Measurements from ENCODE around the gene THSD4. TPM values are rescaled to one million over a fixed set of nuclear protein-coding genes. Genes with fewer than 3 reads are reported as not detected.

The THSD4 gene
- total RNA-seq, 1 experiment from 2014 or later, result 36.3 TPM

DNA sequence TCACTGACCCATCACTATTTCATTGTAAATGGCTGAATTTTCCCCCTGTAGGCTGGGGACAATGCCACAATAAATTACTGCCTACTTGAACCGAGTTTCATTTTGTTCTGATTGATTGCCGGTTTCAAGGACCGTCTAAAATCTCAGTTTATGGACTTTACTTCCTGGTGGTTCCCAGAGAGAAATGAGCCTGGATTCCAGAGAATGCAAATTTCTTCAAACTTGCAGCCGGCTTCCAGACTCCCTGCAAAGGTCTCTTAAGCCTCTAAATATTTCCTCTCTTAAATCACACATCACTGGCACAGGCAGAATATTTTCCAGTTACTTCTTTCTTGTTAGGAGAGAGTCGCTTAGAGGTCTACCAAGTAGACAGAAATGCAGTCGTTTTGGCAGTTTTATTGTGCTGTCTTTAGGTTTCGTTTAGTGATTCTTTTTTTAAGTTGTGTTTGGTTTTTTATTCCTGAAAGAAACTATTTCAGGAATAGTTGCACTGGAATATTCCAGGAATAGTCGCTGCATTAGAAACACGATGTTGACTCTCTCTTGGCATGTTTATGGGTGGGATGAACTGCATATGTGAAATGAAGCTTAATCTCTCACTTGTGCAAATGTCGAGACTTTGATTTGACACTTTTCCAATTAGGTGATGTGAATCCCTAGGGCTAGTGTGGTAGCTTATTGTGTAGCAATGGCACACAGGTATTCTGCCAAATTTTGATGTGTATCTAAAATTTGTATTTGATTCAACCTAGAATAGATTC, 411.0 kb downstream of the THSD4 start:
- no TSS peak for BruUV-seq (replicated peaks)
- TF ChIP-seq, protein P1, sequence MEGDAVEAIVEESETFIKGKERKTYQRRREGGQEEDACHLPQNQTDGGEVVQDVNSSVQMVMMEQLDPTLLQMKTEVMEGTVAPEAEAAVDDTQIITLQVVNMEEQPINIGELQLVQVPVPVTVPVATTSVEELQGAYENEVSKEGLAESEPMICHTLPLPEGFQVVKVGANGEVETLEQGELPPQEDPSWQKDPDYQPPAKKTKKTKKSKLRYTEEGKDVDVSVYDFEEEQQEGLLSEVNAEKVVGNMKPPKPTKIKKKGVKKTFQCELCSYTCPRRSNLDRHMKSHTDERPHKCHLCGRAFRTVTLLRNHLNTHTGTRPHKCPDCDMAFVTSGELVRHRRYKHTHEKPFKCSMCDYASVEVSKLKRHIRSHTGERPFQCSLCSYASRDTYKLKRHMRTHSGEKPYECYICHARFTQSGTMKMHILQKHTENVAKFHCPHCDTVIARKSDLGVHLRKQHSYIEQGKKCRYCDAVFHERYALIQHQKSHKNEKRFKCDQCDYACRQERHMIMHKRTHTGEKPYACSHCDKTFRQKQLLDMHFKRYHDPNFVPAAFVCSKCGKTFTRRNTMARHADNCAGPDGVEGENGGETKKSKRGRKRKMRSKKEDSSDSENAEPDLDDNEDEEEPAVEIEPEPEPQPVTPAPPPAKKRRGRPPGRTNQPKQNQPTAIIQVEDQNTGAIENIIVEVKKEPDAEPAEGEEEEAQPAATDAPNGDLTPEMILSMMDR (IDR thresholded peaks at IDR 0.05; ENCODE audit: unreplicated experiment), result no peak
- Mint-ChIP-seq H3K27me3 (ENCODE audit: insufficient read depth, unreplicated experiment) (no peaks in the 10 kb centered on the region), H3K4me1 (ENCODE audit: insufficient read depth, unreplicated experiment) (no peaks in the 10 kb centered on the region), H3K27ac (ENCODE audit: low read depth, unreplicated experiment) (no peak overlapping the region), H3K4me3 (ENCODE audit: unreplicated experiment) (no peak overlapping the region), H3K9me3 (ENCODE audit: unreplicated experiment) (no peaks in the 10 kb centered on the region), H3K36me3 (ENCODE audit: insufficient read depth, unreplicated experiment) (no peaks in the 10 kb centered on the region)
- POLR2A ChIA-PET, result no interaction called here
- CTCF ChIA-PET, result interaction anchor here (0.8 kb wide), 1 partner anchor 50 kb away, joined by 3 read pairs; no protein-coding TSS in a partner anchor
- no peak for DNase-seq (ENCODE audit: unreplicated experiment)
- intact Hi-C loops (cut with micrococcal nuclease), result no loop called here

- intact Hi-C loops (cut with micrococcal nuclease), result no loop called here
- no peak for DNase-seq (ENCODE audit: unreplicated experiment)
- Mint-ChIP-seq H3K4me1 (ENCODE audit: insufficient read depth, unreplicated experiment) (no peaks in the 10 kb centered on the region), H3K36me3 (ENCODE audit: insufficient read depth, unreplicated experiment) (no peaks in the 10 kb centered on the region), H3K27ac (ENCODE audit: low read depth, unreplicated experiment) (no peak overlapping the region), H3K27me3 (ENCODE audit: insufficient read depth, unreplicated experiment) (no peaks in the 10 kb centered on the region), H3K9me3 (ENCODE audit: unreplicated experiment) (no peaks in the 10 kb centered on the region), H3K4me3 (ENCODE audit: unreplicated experiment) (no peak overlapping the region)
- BruUV-seq (replicated peaks), result no TSS peak
- TF ChIP-seq, protein P1 (IDR thresholded peaks at IDR 0.05; ENCODE audit: unreplicated experiment), result no peak
- ChIA-PET CTCF (interaction anchor here (0.6 to 2.1 kb wide), 8 partner anchors 43 to 553 kb away, joined by 3 to 9 read pairs (median 4); no protein-coding TSS in a partner anchor), POLR2A (interaction anchor here (0.6 kb wide), 1 partner anchor 159 kb away, joined by 3 read pairs; no protein-coding TSS in a partner anchor)
These were observed 414.1 kb downstream of the THSD4 start for GRCh38 chr15:71529361-71529760.

DNA sequence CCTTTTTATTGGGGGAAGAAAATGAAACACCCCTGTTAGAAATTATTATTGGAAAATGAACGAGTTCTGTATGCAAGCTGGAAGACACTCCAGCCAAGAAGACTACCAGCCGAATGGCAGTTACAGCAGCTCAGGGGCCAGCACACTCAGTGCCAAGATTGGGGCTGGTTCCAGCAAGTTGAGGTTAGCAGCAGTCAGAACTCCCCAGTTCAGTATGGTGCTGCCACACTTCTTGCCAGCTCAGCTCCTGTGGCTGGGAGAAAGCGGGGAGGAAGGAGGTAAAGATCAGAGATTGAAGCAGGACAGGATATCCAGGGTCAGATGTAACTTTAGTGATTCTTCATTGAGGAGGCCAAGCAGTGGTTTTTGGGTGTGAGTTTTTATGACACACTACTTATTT, 414.8 kb downstream of the THSD4 start:
- TF ChIP-seq, protein P1 (IDR thresholded peaks at IDR 0.05; ENCODE audit: unreplicated experiment), result no peak
- no peaks in the 10 kb centered on the region for H3K9me3 Mint-ChIP-seq (ENCODE audit: unreplicated experiment)
- H3K27ac Mint-ChIP-seq (ENCODE audit: low read depth, unreplicated experiment), result no peak overlapping the region
- no peak overlapping the region for H3K4me3 Mint-ChIP-seq (ENCODE audit: unreplicated experiment)
- no TSS peak for BruUV-seq (replicated peaks)
- no peaks in the 10 kb centered on the region for H3K4me1 Mint-ChIP-seq (ENCODE audit: insufficient read depth, unreplicated experiment)
- ChIA-PET CTCF (interaction anchor here (0.6 to 1.6 kb wide), 5 partner anchors 61 to 554 kb away, joined by 3 to 9 read pairs (median 4); no protein-coding TSS in a partner anchor), POLR2A (no interaction called here)
- no peaks in the 10 kb centered on the region for H3K36me3 Mint-ChIP-seq (ENCODE audit: insufficient read depth, unreplicated experiment)
- no peaks in the 10 kb centered on the region for H3K27me3 Mint-ChIP-seq (ENCODE audit: insufficient read depth, unreplicated experiment)
- DNase-seq (ENCODE audit: unreplicated experiment), result peak; percentile 3
- intact Hi-C loops (cut with micrococcal nuclease), result no loop called here

GRCh38 chr15:71532994-71533393, 417.7 kb downstream of the THSD4 start:
- intact Hi-C loops (cut with micrococcal nuclease), result loop anchor here (1.0 kb wide), 3 partner anchors 118 to 268 kb away; no protein-coding TSS in a partner anchor

More at GRCh38 chr15:71532994-71533393, 417.7 kb downstream of the THSD4 start:
- BruUV-seq (replicated peaks), result no TSS peak
- Mint-ChIP-seq H3K27ac (ENCODE audit: low read depth, unreplicated experiment) (no peak overlapping the region), H3K9me3 (ENCODE audit: unreplicated experiment) (no peaks in the 10 kb centered on the region), H3K4me3 (ENCODE audit: unreplicated experiment) (peak overlapping the region; percentile 24), H3K4me1 (ENCODE audit: insufficient read depth, unreplicated experiment) (peaks cover 2% of the 10 kb centered on the region), H3K36me3 (ENCODE audit: insufficient read depth, unreplicated experiment) (no peaks in the 10 kb centered on the region), H3K27me3 (ENCODE audit: insufficient read depth, unreplicated experiment) (no peaks in the 10 kb centered on the region)
- ChIA-PET CTCF (interaction anchor here (0.6 to 3.5 kb wide), 15 partner anchors 13 to 463 kb away, joined by 3 to 34 read pairs (median 3); no protein-coding TSS in a partner anchor), POLR2A (interaction anchor here (1.2 to 2.1 kb wide), 2 partner anchors 43 to 85 kb away, joined by 4 to 7 read pairs; no protein-coding TSS in a partner anchor)
- TF ChIP-seq, protein P1 (IDR thresholded peaks at IDR 0.05; ENCODE audit: unreplicated experiment), result peak; percentile 80
- peak; percentile 74 for DNase-seq (ENCODE audit: unreplicated experiment)

Data from MCF 10A (cell line).